H1 (cell line): ENCODE measurements around the gene SND1. TPM values are rescaled to one million over a fixed set of nuclear protein-coding genes. Genes with fewer than 3 reads are reported as not detected.

Experiments
- BACH1 ChIP-seq: IDR thresholded peaks from 2 replicates; pipeline ENCODE4 v1.6.1; 2012; ENCODE audit warnings: low read length, improper control_type of control experiment
- E2F6 ChIP-seq: IDR thresholded peaks from 2 replicates; pipeline ENCODE4 v1.6.1; 2012; ENCODE audit warnings: inconsistent platforms
- EZH2 ChIP-seq: fragments of 200-600 bp; sonication (generic); IDR thresholded peaks from 2 replicates; pipeline ENCODE4 v1.7.1; 2012; ENCODE audit warnings: low read depth, mild to moderate bottlenecking, moderate library complexity, low read length, inconsistent platforms; ENCODE audit not compliant: severe bottlenecking
- GABPA ChIP-seq: IDR thresholded peaks from 2 replicates; pipeline ENCODE4 v1.6.1; 2011; ENCODE audit warnings: mild to moderate bottlenecking, low read length, moderate library complexity, borderline replicate concordance; ENCODE audit not compliant: insufficient read depth
- GTF2F1 ChIP-seq: IDR thresholded peaks from 2 replicates; pipeline ENCODE4 v1.6.1; 2012; ENCODE audit warnings: low read depth, low read length, improper control_type of control experiment, borderline replicate concordance
- JUN ChIP-seq: IDR thresholded peaks from 2 replicates; pipeline ENCODE4 v1.6.1; 2011; ENCODE audit warnings: low read depth, mild to moderate bottlenecking, improper control_type of control experiment, low read length
- KDM4A ChIP-seq: IDR thresholded peaks from one replicate; pipeline ENCODE4 v1.7.1; 2012; ENCODE audit warnings: low read depth, mild to moderate bottlenecking, moderate library complexity, low read length, inconsistent platforms; ENCODE audit not compliant: severe bottlenecking
- MAX ChIP-seq: IDR thresholded peaks from 2 replicates; pipeline ENCODE4 v1.6.1; 2012; ENCODE audit warnings: inconsistent platforms
- NRF1 ChIP-seq: IDR thresholded peaks from 2 replicates; pipeline ENCODE4 v1.6.1; 2011; ENCODE audit warnings: mild to moderate bottlenecking, low read depth, low read length, improper control_type of control experiment
- POLR2A ChIP-seq, 2 experiments: IDR thresholded peaks; 1 replicate in 1 of 2; 2 replicates in 1 of 2; pipeline ENCODE4 v1.6.1; 2011; ENCODE audit warnings: low read depth in 2 of 2, low read length in 2 of 2, mild to moderate bottlenecking in 2 of 2; ENCODE audit errors: control extremely low read depth in 1 of 2
- RAD21 ChIP-seq, 2 experiments: IDR thresholded peaks in 1 of 2; conservative IDR thresholded peaks in 1 of 2; 2 replicates each; pipeline ENCODE4 v1.6.1; 2011; ENCODE audit warnings: low read depth in 2 of 2, low read length in 2 of 2, improper control_type of control experiment in 1 of 2, inconsistent platforms in 1 of 2, mild to moderate bottlenecking in 1 of 2, moderate library complexity in 1 of 2
- SIN3A ChIP-seq, 2 experiments: IDR thresholded peaks in 1 of 2; conservative IDR thresholded peaks in 1 of 2; 2 replicates each; pipeline ENCODE4 v1.6.1; 2011 to 2012; ENCODE audit warnings: low read length in 2 of 2, improper control_type of control experiment in 1 of 2, low read depth in 1 of 2, mild to moderate bottlenecking in 1 of 2
- SP2 ChIP-seq: IDR thresholded peaks from 2 replicates; pipeline ENCODE4 v1.6.1; 2012; ENCODE audit warnings: mild to moderate bottlenecking, low read length, inconsistent platforms
- SUZ12 ChIP-seq: fragments of 200-600 bp; sonication (generic); IDR thresholded peaks from 2 replicates; pipeline ENCODE4 v1.6.1; 2012; ENCODE audit warnings: mild to moderate bottlenecking, inconsistent platforms, low read length, moderate library complexity, mixed read lengths
- TBP ChIP-seq: IDR thresholded peaks from 2 replicates; pipeline ENCODE4 v1.6.1; 2011; ENCODE audit warnings: low read depth, low read length, improper control_type of control experiment
- polyA plus RNA-seq, 7 experiments: library from polyadenylated mRNA; depleted of rRNA in 3 of 7; stranded (reverse) in 5 of 7; unstranded in 2 of 7; fragments of >200 nt in 5 of 7; fragments of 200-250 nt in 2 of 7; gene quantifications; 1 replicate in 5 of 7; 2 replicates in 1 of 7; 4 replicates in 1 of 7; pipeline versions ENCODE4 v1.2.1 to v1.2.3, GENCODE V29; 2011 to 2013; ENCODE audit warnings: missing spikeins in 2 of 7, mixed read lengths in 2 of 7
- total RNA-seq: library from RNA; stranded (reverse); fragmentation: NEBNext Ultra II Directional; extraction: Animal tissue kit (Norgen Biotek cat#: 25700); gene quantifications from 2 replicates; pipeline ENCODE4 v1.2.1, GENCODE V29; 2021

The SND1 gene
- total and polyA plus RNA-seq, 2 of the 8 experiments (the other 6 are each of a cell fraction or from before 2014, with no cell fraction given) = 122 to 290 TPM

- TF ChIP-seq EZH2 (no peak), TBP (peak; percentile 42; the same call in 1 of the 2 replicates), RAD21 (IDR thresholded peaks at IDR 0.05 in 1 of 2, conservative IDR thresholded peaks at IDR 0.05 in 1 of 2; ENCODE audit: low read depth in 2 of 2, low read length in 2 of 2) (peak; percentile 16 to 33; a peak in 3 of 4 replicates), BACH1 (no peak), SIN3A (conservative IDR thresholded peaks at IDR 0.05 in 1 of 2, IDR thresholded peaks at IDR 0.05 in 1 of 2; ENCODE audit: low read depth in 1 of 2, low read length in 2 of 2) (peak in 1 of 2 experiments; percentile 77; a peak in 2 of 4 replicates), MAX (peak; percentile 46; the same call in 1 of the 2 replicates), POLR2A (IDR thresholded peaks at IDR 0.05; ENCODE audit: control extremely low read depth in 1 of 2, low read depth in 2 of 2, low read length in 2 of 2) (0 out of 3 replicates have a peak, but pooled peaks of 1 of the 2 experiments have one; percentile 24), GABPA (no peak; the same call in 1 of the 2 replicates), KDM4A (peak; percentile 82), E2F6 (no peak), SP2 (no peak), GTF2F1 (no peak), SUZ12 (no peak; the same call in 1 of the 2 replicates), NRF1 (no peak), JUN (no peak)
These were observed 32.2 kb upstream of the SND1 start (continued) for GRCh38 chr7:127619681-127620405.
